ENCODE data around the gene SPATC1L.

SPATC1L gene

DNA sequence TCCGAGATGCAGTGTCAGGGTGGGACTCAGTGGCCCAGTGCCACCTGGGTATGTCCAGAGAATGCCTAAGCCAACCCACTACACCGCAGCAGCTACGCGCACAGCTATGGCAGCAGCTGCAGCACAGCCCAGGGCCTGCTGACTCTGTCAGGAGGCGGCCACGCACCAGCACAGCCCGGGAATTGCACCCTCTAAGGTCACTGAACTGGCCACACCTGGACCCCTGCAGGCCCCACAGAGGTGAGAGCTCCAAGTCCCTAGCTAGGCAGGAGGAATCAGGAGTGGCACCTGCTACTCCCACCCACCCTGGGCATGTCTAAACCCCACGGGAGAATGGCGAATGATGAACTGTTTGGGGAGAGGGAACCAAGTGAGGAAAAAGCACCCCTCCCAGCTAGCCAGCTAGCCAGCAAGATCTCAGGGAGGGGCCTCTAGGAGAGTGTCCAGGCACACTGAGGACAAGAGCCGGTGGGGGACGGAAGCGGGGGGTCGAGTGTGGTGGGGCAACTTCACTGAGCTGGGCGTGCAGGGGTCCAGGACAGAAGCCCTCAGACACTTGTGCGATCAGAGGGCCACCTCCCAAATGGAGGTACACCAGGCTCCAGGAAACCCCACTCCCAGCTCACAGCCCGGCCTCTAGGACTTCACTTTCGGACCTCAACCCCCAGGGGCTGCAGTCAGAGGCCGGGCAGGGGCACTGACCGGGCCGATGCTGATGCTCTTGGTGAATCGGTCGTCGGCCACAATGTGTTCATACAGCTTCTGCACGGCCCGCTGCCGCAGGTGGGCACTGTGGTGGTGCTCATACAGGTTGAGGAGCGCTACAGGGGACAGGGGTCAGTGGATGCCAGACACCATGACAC is 30.4 kb upstream of the SPATC1L start:
- Histone ChIP-seq H3K9me3 (ENCODE audit: insufficient read depth, low read depth, low read length) (no peaks in the 10 kb centered on the region), H3K27me3 (ENCODE audit: insufficient read depth, low read length) (no peaks in the 10 kb centered on the region), H3K36me3 (ENCODE audit: insufficient read depth, low read length) (peaks cover 65% of the 10 kb centered on the region), H3K4me3 (ENCODE audit: low read length) (no peak overlapping the region), H3K27ac (ENCODE audit: low read depth, low read length) (no peak overlapping the region), H3K4me1 (ENCODE audit: insufficient read depth, low read length) (no peaks in the 10 kb centered on the region), H3K9ac (ENCODE audit: low read depth, low read length) (no peak overlapping the region)
- 92% methylated on average over 27 of the region's 27 CpGs for WGBS

DNA sequence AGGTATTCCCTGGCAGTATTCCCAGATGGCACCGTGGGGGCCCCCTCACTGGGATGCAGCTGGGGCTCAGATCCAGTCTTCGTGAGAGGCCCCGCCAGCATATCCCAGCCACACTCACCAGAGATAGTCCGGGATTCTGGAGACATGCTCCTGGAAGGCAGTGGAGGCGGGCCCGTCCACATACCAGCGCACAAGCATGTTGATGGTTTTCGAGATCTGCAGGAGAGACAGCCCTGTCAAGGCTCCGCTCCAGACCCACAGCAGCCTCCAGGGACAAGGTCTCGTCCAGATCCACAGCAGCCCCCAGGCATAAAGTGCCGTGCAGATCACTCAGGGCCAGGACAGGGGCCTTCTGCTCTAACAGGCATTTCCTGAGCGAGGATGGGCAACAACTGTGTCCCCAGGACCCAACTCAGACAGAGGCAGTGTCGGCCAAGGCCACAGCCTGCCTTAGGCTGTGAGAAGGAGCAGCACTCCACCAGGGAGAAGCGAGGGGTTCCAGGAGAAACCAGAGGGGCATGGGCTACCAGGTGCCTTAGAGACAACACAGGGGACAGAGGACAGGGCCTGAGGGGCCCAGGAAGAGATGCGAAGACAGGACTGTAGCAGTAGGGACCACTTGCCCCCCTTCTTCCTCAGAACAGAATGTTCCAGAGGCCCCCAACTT is 29.5 kb upstream of the SPATC1L start:
- no peak overlapping the region for H3K27ac ChIP-seq (ENCODE audit: low read depth, low read length)
- no peaks in the 10 kb centered on the region for H3K27me3 ChIP-seq (ENCODE audit: insufficient read depth, low read length)
- peaks cover 61% of the 10 kb centered on the region for H3K36me3 ChIP-seq (ENCODE audit: insufficient read depth, low read length)
- no peak overlapping the region for H3K4me3 ChIP-seq (ENCODE audit: low read length)
- H3K9ac ChIP-seq (ENCODE audit: low read depth, low read length) = no peak overlapping the region
- no peaks in the 10 kb centered on the region for H3K4me1 ChIP-seq (ENCODE audit: insufficient read depth, low read length)
- 94% methylated on average over 15 of the region's 15 CpGs for WGBS
- no peaks in the 10 kb centered on the region for H3K9me3 ChIP-seq (ENCODE audit: insufficient read depth, low read depth, low read length)

DNA sequence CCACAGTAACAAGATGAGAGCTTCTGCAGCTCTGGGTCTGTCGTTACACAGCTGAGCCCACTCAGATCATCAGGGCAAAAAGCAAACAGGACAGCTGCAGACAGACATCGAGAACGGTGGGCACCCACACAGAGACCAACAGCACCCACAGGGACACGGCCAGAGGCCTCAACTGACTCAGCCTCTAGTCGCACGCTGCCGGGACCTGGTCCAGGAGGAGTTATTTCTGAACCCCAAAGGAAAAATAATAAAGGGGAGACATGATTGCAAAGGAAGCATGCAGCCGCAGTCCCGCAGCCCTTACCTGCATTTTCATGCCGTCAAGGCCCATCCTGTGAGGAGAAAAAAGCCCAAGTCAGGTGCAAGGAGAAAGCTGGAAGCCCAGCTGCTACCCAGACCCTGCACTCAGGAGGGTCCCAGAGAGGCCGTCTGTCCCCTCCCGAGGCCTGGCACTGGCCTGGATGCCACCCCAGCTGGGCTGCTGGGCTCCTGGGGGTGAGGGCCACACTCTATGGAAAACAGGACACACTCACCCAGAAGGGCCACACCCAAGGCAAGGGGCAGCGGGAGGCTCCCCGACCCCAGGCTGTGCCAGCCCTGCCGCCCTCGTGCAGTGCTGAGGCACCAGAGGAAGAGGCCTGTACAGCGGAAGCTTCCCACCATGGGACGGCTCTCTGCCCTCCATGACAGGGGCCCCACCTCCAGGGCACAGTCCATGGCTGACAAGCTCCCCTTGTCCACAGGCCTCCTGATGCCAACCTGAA is 28.6 kb upstream of the SPATC1L start:
- 94% methylated on average over 18 of the region's 18 CpGs for WGBS
- Histone ChIP-seq H3K27me3 (ENCODE audit: insufficient read depth, low read length) (no peaks in the 10 kb centered on the region), H3K9ac (ENCODE audit: low read depth, low read length) (no peak overlapping the region), H3K36me3 (ENCODE audit: insufficient read depth, low read length) (peaks cover 65% of the 10 kb centered on the region), H3K4me1 (ENCODE audit: insufficient read depth, low read length) (no peaks in the 10 kb centered on the region), H3K9me3 (ENCODE audit: insufficient read depth, low read depth, low read length) (no peaks in the 10 kb centered on the region), H3K27ac (ENCODE audit: low read depth, low read length) (no peak overlapping the region), H3K4me3 (ENCODE audit: low read length) (no peak overlapping the region)

DNA sequence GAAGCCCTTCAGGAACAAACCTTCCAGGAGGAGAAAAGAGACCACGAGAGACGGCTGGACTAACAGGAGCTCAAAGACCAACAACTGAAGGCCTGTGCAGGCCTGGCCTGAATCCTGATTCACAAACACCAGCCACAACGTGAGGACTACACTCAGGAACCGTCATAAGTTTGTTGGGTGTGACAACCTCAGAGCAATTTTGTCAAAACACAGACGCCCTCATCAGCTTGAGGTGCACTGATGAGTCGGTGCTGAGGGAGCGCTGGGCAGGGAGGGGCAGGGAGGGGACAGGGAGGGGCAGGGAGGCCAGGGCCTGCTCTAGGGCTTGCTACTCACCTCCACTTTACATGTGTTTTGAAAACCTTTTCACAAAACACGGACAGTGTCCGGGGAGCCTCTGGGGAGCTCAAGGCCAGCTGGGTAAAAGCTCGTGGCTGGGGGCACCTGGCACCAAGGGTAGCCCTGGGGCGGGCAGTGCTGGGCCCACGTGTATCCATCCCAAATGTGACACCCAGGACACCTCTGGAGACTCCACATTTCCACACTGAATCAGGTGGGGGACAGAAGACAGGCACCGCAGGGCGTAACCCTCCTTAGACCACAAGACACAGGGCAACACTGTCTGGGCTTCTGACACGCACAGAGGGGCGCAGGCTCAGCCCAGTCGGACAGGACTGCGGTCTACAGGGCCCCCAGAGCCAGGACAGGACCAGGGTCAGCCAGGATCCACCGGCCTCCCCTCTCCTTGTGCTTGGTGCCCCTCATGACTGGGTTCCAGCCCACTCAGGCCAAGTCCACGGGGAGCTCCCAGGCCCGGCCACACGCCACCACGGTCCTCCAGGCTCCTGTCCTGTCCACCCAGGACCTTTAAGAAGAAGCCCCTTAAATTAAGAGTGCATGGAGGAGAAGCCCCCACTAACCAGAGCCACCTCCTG is 27.8 kb upstream of the SPATC1L start:
- Histone ChIP-seq H3K27ac (ENCODE audit: low read depth, low read length) (no peak overlapping the region), H3K36me3 (ENCODE audit: insufficient read depth, low read length) (peaks cover 70% of the 10 kb centered on the region), H3K27me3 (ENCODE audit: insufficient read depth, low read length) (no peaks in the 10 kb centered on the region), H3K4me1 (ENCODE audit: insufficient read depth, low read length) (no peaks in the 10 kb centered on the region), H3K9me3 (ENCODE audit: insufficient read depth, low read depth, low read length) (no peaks in the 10 kb centered on the region), H3K9ac (ENCODE audit: low read depth, low read length) (no peak overlapping the region), H3K4me3 (ENCODE audit: low read length) (no peak overlapping the region)
- WGBS = 96% methylated on average over 23 of the region's 23 CpGs

DNA sequence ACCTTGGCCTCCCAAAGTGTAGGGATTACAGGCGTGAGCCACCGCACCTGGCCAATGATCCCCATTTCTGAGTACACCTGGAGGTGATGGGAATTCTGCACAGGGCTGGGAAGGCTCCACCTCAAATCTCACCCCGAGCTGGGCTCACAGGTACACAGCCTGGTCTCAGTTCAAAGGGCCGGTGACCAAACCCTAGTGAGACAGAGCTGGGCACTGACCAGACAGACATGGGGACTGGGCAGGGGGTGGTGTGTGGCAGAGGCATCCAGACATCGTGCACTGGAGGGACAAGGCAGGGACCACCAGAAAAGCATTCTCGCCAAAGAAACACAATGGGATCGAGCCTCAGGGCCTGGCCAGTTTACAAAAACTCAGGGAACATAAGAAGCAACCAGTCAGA is 27.1 kb upstream of the SPATC1L start:
- Histone ChIP-seq H3K27ac (ENCODE audit: low read depth, low read length) (no peak overlapping the region), H3K27me3 (ENCODE audit: insufficient read depth, low read length) (no peaks in the 10 kb centered on the region), H3K4me3 (ENCODE audit: low read length) (no peak overlapping the region), H3K36me3 (ENCODE audit: insufficient read depth, low read length) (peaks cover 74% of the 10 kb centered on the region), H3K9ac (ENCODE audit: low read depth, low read length) (no peak overlapping the region), H3K4me1 (ENCODE audit: insufficient read depth, low read length) (no peaks in the 10 kb centered on the region), H3K9me3 (ENCODE audit: insufficient read depth, low read depth, low read length) (no peaks in the 10 kb centered on the region)
- WGBS = 94% methylated on average over 7 of the region's 7 CpGs

DNA sequence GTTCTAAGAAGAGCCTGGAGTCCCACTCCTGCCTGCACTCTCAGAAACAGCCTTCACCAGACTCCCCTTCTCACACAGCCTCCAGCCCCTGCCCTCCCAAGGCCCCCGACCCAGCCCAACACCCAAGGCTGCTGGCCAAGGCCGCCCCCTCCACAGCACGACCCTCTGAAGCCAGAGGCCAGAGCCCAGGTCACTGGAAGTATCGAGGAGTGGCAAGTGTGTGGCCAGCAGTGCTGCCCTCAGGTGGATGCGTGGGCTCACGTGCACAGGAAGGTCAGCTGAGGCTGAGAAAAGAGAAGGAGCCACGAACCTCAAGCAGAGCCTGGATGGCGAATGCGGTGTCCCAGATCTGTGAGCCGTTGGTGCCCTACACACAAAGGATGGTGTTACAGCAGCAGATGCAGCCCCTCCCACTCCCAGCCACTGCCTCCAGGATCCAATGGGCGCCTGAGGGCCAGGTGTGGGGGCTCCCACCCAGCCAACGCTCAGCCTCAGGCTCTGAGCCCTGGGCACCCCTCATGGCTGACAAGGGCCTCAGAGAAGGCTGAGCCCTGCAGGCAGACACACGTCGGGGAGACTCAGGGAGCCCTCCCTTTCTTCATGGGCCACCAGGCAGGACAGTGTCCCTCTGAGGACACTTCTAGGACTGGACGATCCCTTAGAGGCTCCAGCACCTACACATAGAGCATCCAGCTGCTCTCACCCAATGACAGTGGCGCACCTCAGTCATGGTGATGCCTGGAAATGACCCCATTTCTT is 26.3 kb upstream of the SPATC1L start:
- Histone ChIP-seq H3K36me3 (ENCODE audit: insufficient read depth, low read length) (peaks cover 74% of the 10 kb centered on the region), H3K4me1 (ENCODE audit: insufficient read depth, low read length) (no peaks in the 10 kb centered on the region), H3K4me3 (ENCODE audit: low read length) (no peak overlapping the region), H3K27ac (ENCODE audit: low read depth, low read length) (no peak overlapping the region), H3K27me3 (ENCODE audit: insufficient read depth, low read length) (no peaks in the 10 kb centered on the region), H3K9ac (ENCODE audit: low read depth, low read length) (no peak overlapping the region), H3K9me3 (ENCODE audit: insufficient read depth, low read depth, low read length) (no peaks in the 10 kb centered on the region)
- 91% methylated on average over 16 of the region's 16 CpGs for WGBS

DNA sequence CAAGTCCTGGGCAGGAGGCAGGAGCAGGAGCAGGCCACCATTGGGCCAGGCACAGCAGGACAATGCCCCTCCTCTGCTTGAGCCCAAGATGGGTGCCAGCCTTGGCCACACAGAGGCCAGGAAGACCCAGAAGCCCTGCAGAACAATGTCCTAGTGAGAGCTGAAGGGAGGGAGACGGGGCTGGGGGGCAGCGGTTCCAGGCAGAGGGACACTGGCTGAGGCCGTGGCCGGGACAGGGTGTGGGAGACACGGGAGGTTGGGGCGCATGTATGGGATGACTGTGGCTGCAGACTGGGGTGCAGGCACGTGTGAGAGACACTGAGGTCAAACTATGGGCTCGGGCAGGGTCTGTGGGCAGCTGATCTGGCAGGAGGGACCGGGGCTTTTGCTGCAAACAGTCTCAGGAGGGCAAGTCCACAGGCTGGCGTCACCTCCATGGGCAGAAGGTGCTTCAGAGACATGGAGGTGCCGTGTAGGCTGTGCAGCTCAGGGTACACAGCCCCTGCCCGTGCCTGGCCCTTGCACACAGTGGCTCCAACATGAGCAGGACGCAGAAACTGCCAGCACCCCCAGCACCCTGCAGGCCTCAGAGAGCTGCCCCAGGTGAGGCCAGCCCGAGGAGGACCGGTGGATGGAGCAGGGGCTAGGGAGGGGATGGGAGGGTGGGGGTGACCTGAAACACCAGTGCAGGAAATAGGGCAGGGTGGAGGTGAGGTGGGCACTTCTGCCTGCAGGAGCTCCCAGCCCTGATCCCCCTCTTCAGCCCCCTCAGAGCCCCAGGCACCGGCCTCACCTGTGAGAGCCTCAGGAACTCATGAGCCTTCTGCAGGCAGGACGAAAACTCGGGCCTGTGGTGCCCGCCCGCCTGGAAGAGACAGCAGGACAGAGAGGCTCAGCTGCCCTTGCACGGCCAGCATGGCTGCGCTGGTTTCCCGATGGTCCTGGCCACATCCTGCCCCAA is 24.8 kb upstream of the SPATC1L start:
- no peaks in the 10 kb centered on the region for H3K9me3 ChIP-seq (ENCODE audit: insufficient read depth, low read depth, low read length)
- no peaks in the 10 kb centered on the region for H3K27me3 ChIP-seq (ENCODE audit: insufficient read depth, low read length)
- no peak overlapping the region for H3K27ac ChIP-seq (ENCODE audit: low read depth, low read length)
- no peaks in the 10 kb centered on the region for H3K4me1 ChIP-seq (ENCODE audit: insufficient read depth, low read length)
- 93% methylated on average over 23 of the region's 23 CpGs for WGBS
- no peak overlapping the region for H3K9ac ChIP-seq (ENCODE audit: low read depth, low read length)
- H3K4me3 ChIP-seq (ENCODE audit: low read length) = no peak overlapping the region
- peaks cover 84% of the 10 kb centered on the region for H3K36me3 ChIP-seq (ENCODE audit: insufficient read depth, low read length)

DNA sequence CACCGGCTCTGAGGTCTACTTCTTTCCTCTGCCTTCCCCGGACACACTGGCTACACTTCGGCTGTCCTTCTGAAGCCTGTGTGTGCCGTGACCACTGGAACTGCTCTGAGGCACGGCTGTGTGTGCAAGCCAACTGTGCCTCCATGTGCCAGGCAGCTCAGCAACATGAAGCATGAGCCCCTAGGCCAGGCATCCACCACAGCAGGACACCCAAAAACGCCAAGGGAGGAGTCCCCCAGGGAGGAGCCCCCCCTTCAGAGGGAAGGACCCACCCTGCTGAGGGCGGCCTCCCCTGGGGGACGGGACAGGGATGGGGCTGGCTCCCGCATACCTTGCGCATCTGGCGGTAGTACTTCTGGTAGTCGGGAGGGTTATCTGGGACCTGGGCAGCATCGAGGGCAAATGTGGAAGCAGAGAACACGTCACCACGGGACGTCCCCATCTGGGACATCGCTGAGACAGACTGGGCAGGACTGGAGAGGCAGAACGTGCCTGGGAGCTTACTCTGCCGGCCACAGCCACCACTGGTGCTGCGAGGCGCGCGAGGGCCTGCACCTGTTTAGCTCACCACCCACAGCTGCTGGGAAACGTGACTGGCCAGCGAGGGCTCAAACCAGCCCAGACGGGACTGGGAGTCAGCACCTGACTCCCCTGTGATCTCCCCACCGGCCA is 23.8 kb upstream of the SPATC1L start:
- no peaks in the 10 kb centered on the region for H3K27me3 ChIP-seq (ENCODE audit: insufficient read depth, low read length)
- H3K9ac ChIP-seq (ENCODE audit: low read depth, low read length) = no peak overlapping the region
- H3K4me3 ChIP-seq (ENCODE audit: low read length) = no peak overlapping the region
- WGBS = 95% methylated on average over 27 of the region's 27 CpGs
- no peak overlapping the region for H3K27ac ChIP-seq (ENCODE audit: low read depth, low read length)
- no peaks in the 10 kb centered on the region for H3K4me1 ChIP-seq (ENCODE audit: insufficient read depth, low read length)
- H3K36me3 ChIP-seq (ENCODE audit: insufficient read depth, low read length) = peaks cover 87% of the 10 kb centered on the region
- H3K9me3 ChIP-seq (ENCODE audit: insufficient read depth, low read depth, low read length) = no peaks in the 10 kb centered on the region
